CD4-positive, alpha-beta T cell (primary cell): ENCODE data around the gene CNMD. TPM values are rescaled to one million over a fixed set of nuclear protein-coding genes. Genes with fewer than 3 reads are reported as not detected.

ENCODE experiments used
- ATAC-seq: fragments of 200-7000 bp; cut with Tn5 transposase; one replicate; pipeline ENCODE4 v1.10.0; 2022; ENCODE audit warnings: mild to moderate bottlenecking; ENCODE audit not compliant: poor library complexity
- CTCF ChIA-PET: fragments of 350-600 bp; sonication (Branson Sonifier 250); formaldehyde crosslinking; loops from one replicate; lab custom pipeline; 2021; ENCODE audit warnings: antibody characterized with exemption, inconsistent platforms; lab: Charles Lee
- POLR2A ChIA-PET: fragments of 350-600 bp; sonication (Branson Sonifier 250); formaldehyde crosslinking; loops from one replicate; lab custom pipeline; 2021; ENCODE audit warnings: antibody characterized with exemption, inconsistent platforms; lab: Charles Lee
- DNase-seq, 14 experiments: peaks; one replicate each; pipeline ENCODE4 v3.0.0-alpha.2; 2013 to 2020; ENCODE audit warnings: mixed read lengths in 2 of 14
- H3K27ac ChIP-seq, 2 donors: one replicate each; pipeline versions ENCODE4 v1.5.1 to v1.7.0; 2013; ENCODE audit warnings: low read length in 2 of 2, low read depth in 1 of 2, mild to moderate bottlenecking in 1 of 2
- H3K27me3 ChIP-seq, 2 experiments: 1 replicate in 1 of 2; 2 replicates in 1 of 2; pipeline versions ENCODE4 v1.6.1 to v1.7.0; 2013; ENCODE audit warnings: low read length in 2 of 2, control low read depth in 1 of 2, mild to moderate bottlenecking in 1 of 2, moderate library complexity in 1 of 2; ENCODE audit not compliant: insufficient read depth in 2 of 2, control insufficient read depth in 1 of 2
- H3K36me3 ChIP-seq: one replicate; pipeline ENCODE4 v1.6.1; 2013; ENCODE audit warnings: low read length, control low read depth; ENCODE audit not compliant: insufficient read depth
- H3K4me1 ChIP-seq: one replicate; pipeline ENCODE4 v1.6.1; 2013; ENCODE audit warnings: low read length, control low read depth; ENCODE audit not compliant: insufficient read depth
- H3K4me3 ChIP-seq: one replicate; pipeline ENCODE4 v1.5.1; 2013; ENCODE audit warnings: mild to moderate bottlenecking, low read length, moderate library complexity
- H3K9me3 ChIP-seq, 2 experiments: 1 replicate in 1 of 2; 2 replicates in 1 of 2; pipeline versions ENCODE4 v1.6.1 to v1.7.0; 2013; ENCODE audit warnings: low read length in 2 of 2, mild to moderate bottlenecking in 2 of 2, control low read depth in 1 of 2, moderate library complexity in 1 of 2; ENCODE audit not compliant: control insufficient read depth in 1 of 2, insufficient read depth in 1 of 2
- H3K27ac Mint-ChIP-seq: one replicate; pipeline ENCODE4 v1.8.0; 2020; ENCODE audit warnings: mixed read lengths
- H3K27me3 Mint-ChIP-seq: one replicate; pipeline ENCODE4 v1.8.0; 2021; ENCODE audit warnings: mixed read lengths
- H3K36me3 Mint-ChIP-seq: one replicate; pipeline ENCODE4 v1.8.0; 2021; ENCODE audit warnings: low read depth, mixed read lengths
- H3K4me1 Mint-ChIP-seq: one replicate; pipeline ENCODE4 v1.8.0; 2021; ENCODE audit warnings: low read depth, mixed read lengths
- H3K4me3 Mint-ChIP-seq: one replicate; pipeline ENCODE4 v1.8.0; 2020; ENCODE audit warnings: mild to moderate bottlenecking, mixed read lengths
- H3K9me3 Mint-ChIP-seq: one replicate; pipeline ENCODE4 v1.8.0; 2020; ENCODE audit warnings: mixed read lengths
- intact Hi-C, 2 experiments: fragments of 100-400 bp; cut with DNase I in 1 of 2; cut with micrococcal nuclease in 1 of 2; formaldehyde crosslinking; loops; one replicate each; pipeline versions ENCODE4 v1.15.1 to v1.9.0; 2023 to 2025; cut with DNase I, micrococcal nuclease
- total RNA-seq, 174 experiments: library from RNA in 2 of 174; stranded (reverse) in 2 of 174; gene quantifications; one replicate each; pipeline ENCODE4 v1.2.3 and lab custom pipeline; 2021 to 2026
- TF ChIP-seq, protein P1 (sequence below): fragments of 200-600 bp; IDR thresholded peaks from one replicate; pipeline ENCODE4 v1.8.0; 2022; ENCODE audit warnings: antibody characterized with exemption, mild to moderate bottlenecking

CNMD gene
- total RNA-seq, 2 experiments from 2014 or later = not detected

DNA sequence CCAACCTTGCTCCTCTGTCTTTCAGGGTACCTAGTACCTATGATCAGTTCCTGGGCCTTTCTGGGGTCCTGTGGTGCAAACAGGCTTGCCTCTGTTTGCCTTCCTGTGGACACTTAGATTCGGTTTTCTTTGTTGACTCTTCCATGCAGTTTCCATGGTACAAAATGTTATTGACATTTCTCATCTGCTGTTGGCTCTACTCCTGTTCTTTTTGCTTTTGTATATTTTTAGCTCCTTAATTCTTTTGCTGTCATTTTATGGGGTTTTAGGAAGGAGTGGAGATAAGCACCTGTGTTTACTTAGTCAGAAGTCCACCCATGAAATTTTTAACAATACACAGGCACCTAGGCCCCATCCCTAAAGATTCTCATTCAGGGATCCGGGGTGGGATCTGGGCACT, 20.5 kb upstream of the CNMD start:
- Histone ChIP-seq H3K36me3 (no peaks in the 10 kb centered on the region), H3K9me3 (no peaks in the 10 kb centered on the region), H3K4me3 (no peak overlapping the region), H3K27ac (no peak overlapping the region), H3K27me3 (peaks cover 2 to 6% of the 10 kb centered on the region in 2 experiments), H3K4me1 (no peaks in the 10 kb centered on the region)
- H3K27ac Mint-ChIP-seq = no peak overlapping the region
- TF ChIP-seq, protein P1, sequence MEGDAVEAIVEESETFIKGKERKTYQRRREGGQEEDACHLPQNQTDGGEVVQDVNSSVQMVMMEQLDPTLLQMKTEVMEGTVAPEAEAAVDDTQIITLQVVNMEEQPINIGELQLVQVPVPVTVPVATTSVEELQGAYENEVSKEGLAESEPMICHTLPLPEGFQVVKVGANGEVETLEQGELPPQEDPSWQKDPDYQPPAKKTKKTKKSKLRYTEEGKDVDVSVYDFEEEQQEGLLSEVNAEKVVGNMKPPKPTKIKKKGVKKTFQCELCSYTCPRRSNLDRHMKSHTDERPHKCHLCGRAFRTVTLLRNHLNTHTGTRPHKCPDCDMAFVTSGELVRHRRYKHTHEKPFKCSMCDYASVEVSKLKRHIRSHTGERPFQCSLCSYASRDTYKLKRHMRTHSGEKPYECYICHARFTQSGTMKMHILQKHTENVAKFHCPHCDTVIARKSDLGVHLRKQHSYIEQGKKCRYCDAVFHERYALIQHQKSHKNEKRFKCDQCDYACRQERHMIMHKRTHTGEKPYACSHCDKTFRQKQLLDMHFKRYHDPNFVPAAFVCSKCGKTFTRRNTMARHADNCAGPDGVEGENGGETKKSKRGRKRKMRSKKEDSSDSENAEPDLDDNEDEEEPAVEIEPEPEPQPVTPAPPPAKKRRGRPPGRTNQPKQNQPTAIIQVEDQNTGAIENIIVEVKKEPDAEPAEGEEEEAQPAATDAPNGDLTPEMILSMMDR = no peak
- ChIA-PET CTCF (no interaction called here), POLR2A (no interaction called here)
- ATAC-seq = no peak
- no peaks in the 10 kb centered on the region for H3K4me1 Mint-ChIP-seq
- H3K36me3 Mint-ChIP-seq = no peaks in the 10 kb centered on the region
- intact Hi-C loops = no loop called here
- H3K9me3 Mint-ChIP-seq = no peaks in the 10 kb centered on the region
- peaks cover 14% of the 10 kb centered on the region for H3K27me3 Mint-ChIP-seq
- no peak for DNase-seq
- H3K4me3 Mint-ChIP-seq = no peak overlapping the region

DNA sequence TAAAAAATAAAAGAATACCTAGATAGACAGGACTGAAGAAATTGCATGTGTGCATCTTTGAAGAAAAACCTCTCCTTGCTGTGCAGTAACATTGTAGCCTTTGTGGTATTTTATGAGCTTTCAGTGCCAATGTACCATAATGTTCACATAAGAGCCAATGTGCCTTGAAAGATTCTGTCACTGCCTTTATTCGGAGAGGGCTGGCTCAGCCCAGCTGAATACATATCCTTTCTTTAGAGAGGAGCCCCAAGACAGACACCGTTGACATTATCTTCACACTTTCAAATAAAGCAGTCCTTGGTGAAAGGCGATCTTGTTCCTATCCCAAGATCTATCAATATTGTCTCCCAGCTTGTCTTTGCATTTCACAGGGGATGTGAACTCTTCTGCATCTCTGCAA, 18.5 kb upstream of the CNMD start:
- Mint-ChIP-seq H3K27me3 (peaks cover 22% of the 10 kb centered on the region), H3K9me3 (no peaks in the 10 kb centered on the region), H3K4me3 (no peak overlapping the region), H3K4me1 (no peaks in the 10 kb centered on the region), H3K36me3 (no peaks in the 10 kb centered on the region), H3K27ac (no peak overlapping the region)
- Histone ChIP-seq H3K27ac (no peak overlapping the region), H3K27me3 (peaks cover 2 to 6% of the 10 kb centered on the region in 2 experiments), H3K4me3 (no peak overlapping the region), H3K36me3 (no peaks in the 10 kb centered on the region), H3K4me1 (no peaks in the 10 kb centered on the region), H3K9me3 (no peaks in the 10 kb centered on the region)
- intact Hi-C loops = no loop called here
- TF ChIP-seq, protein P1 = no peak
- ChIA-PET CTCF (no interaction called here), POLR2A (no interaction called here)
- DNase-seq (no peak), ATAC-seq (no peak)

DNA sequence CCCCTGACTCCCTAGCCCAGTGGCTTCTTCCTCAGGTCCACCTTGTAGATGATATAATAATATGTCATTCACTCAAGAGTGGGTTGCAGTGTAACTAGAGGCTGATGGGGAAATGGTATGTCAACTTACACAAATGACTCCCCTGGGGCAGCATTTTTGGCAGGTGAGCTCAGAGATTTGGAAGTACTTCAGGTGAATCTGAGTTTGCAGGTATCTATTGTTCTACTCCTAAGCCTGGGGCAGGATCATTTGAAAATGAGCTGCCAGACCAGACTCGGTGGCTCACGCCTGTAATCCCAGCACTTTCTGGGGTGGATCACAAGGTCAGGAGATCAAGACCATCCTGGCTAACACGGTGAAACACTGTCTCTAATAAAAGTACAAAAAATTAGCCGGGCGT, 11.6 kb upstream of the CNMD start:
- Histone ChIP-seq H3K27ac (no peak overlapping the region), H3K4me1 (no peaks in the 10 kb centered on the region), H3K4me3 (no peak overlapping the region), H3K36me3 (no peaks in the 10 kb centered on the region), H3K9me3 (no peaks in the 10 kb centered on the region), H3K27me3 (peaks cover 2 to 11% of the 10 kb centered on the region in 2 experiments)
- Mint-ChIP-seq H3K27me3 (peaks cover 36% of the 10 kb centered on the region), H3K27ac (no peak overlapping the region), H3K9me3 (no peaks in the 10 kb centered on the region), H3K4me1 (no peaks in the 10 kb centered on the region), H3K4me3 (no peak overlapping the region), H3K36me3 (no peaks in the 10 kb centered on the region)
- TF ChIP-seq, protein P1 = no peak
- POLR2A ChIA-PET = no interaction called here
- no peak for DNase-seq
- intact Hi-C loops = no loop called here
- CTCF ChIA-PET = no interaction called here
- no peak for ATAC-seq
